ENCODE results near the gene MOB3A.
"Not testable (repeated sequence)": the region's sequence is repeated elsewhere in the genome, so short reads cannot be mapped to it uniquely, and the experiment has no call there.

The MOB3A gene

DNA sequence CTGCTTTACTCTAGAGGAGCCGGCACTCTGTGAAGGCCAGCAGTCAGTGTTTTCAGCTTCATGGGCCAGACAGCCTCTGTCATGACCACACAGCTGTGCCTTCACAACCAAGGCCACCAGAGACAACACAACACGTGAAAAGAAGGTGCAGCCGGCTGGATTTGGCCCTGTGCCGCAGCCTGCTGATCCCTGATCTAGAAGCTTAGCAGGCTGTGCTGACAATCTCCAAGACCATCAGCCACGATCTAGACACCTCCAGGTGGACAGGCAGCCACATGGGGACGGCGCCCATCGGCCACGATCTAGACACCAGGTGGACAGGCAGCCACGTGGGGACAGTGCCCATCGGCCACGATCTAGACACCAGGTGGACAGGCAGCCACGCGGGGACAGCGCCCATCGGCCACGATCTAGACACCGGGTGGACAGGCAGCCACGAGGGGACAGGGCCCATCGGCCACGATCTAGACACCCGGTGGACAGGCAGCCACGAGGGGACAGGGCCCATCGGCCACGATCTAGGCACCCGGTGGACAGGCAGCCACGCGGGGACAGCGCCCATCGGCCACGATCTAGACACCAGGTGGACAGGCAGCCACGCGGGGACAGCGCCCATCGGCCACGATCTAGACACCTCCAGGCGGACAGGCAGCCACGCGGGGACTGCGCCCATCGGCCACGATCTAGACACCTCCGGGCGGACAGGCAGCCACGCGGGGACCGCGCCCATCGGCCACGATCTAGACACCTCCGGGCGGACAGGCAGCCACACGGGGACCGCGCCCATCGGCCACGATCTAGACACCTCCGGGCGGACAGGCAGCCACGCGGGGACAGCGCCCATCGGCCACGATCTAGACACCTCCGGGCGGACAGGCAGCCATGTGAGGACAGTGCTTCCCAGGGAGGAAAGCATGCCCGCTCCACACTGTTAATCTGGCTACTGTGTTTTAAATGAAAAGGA, 35.2 kb upstream of the MOB3A start:
- not testable (repeated sequence) for H4K91ac ChIP-seq (ENCODE audit: low read length); DNase-seq; H2AK5ac ChIP-seq (ENCODE audit: low read length, severe bottlenecking); H3K4me2 ChIP-seq (ENCODE audit: low read length, poor library complexity, severe bottlenecking); H3K4ac ChIP-seq (ENCODE audit: low read depth in 1 of 2, low read length in 2 of 2); H3K9ac ChIP-seq (ENCODE audit: low read length); H2BK120ac ChIP-seq (ENCODE audit: low read depth, low read length); H2BK5ac ChIP-seq (ENCODE audit: low read depth, low read length, poor library complexity, severe bottlenecking); H4K8ac ChIP-seq (ENCODE audit: low read length); H3K4me3 ChIP-seq (ENCODE audit: insufficient read depth in 1 of 2, low read depth in 1 of 2, low read length in 2 of 2); H2BK12ac ChIP-seq (ENCODE audit: low read length in 2 of 2); H3K27me3 ChIP-seq (ENCODE audit: control insufficient read depth in 1 of 2, insufficient read depth in 1 of 2, low read length in 2 of 2); H3K14ac ChIP-seq (ENCODE audit: low read length in 2 of 2); H3K27ac ChIP-seq (ENCODE audit: low read length, poor library complexity, severe bottlenecking); H3K9me3 ChIP-seq (ENCODE audit: control insufficient read depth, low read length); H3K23ac ChIP-seq (ENCODE audit: low read length in 2 of 2); H3K18ac ChIP-seq (ENCODE audit: low read depth in 1 of 2, low read length in 2 of 2); H2BK15ac ChIP-seq (ENCODE audit: low read depth, poor library complexity, severe bottlenecking); H2AFZ ChIP-seq (ENCODE audit: low read depth, low read length)
- peaks cover 39% of the 10 kb centered on the region for H3K79me1 ChIP-seq (replicated peaks; ENCODE audit: low read length, poor library complexity, severe bottlenecking)
- WGBS, result 92% methylated on average over 65 of the region's 67 CpGs
- peaks cover 29% of the 10 kb centered on the region for H3K4me1 ChIP-seq (ENCODE audit: control insufficient read depth, insufficient read depth, low read depth, low read length)
- peaks cover 56 to 86% of the 10 kb centered on the region in 2 experiments for H3K36me3 ChIP-seq (ENCODE audit: control insufficient read depth in 1 of 2, insufficient read depth in 2 of 2, low read depth in 1 of 2, low read length in 2 of 2)

DNA sequence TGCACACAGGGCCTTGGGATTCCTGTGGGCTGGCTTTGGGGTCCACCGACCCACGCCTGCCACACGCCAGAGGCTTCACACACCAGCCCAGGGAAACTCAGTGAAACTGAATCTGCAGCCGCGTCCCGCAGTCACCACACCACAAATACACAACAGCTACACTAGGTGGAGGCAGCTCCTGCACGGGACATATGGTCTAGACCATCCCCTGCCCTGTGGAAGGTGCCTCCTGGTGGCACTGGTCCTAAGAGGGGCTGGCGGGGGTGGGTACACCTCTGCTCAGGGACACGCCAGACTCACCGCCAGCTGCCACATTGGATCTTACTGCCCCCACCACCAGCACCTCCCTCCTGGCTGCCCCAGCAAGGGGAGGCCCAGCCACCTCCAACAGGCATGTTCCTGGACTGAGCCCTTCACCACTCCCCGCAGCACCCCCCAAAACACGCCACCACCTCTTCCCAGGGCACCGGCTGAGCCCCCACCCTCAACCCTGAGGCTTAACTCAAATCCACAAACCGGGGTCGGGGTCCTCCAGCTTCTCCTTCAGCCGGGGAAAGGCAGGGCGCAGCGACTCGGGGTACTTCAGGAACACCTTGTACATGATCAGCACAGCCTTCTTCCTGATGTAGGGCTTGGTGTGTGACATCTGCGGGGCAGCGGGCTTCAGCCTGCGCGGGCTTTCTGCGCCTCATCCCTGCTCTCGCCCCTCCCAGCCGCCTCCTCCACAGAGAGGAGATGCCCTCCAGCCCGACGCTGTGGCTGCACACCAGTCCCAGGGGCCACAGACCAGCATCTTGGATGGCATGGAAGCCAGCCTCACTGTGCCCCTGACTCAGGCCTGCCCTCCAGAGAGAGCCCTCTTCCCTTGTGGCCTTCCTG, 34.0 kb upstream of the MOB3A start:
- Histone ChIP-seq H2BK12ac (ENCODE audit: low read length in 2 of 2) (no peak overlapping the region), H3K14ac (ENCODE audit: low read length in 2 of 2) (no peak overlapping the region), H3K23ac (ENCODE audit: low read length in 2 of 2) (no peak overlapping the region), H3K4me1 (ENCODE audit: control insufficient read depth, insufficient read depth, low read depth, low read length) (peaks cover 25% of the 10 kb centered on the region), H3K9me3 (ENCODE audit: control insufficient read depth, low read length) (no peaks in the 10 kb centered on the region), H2AK5ac (ENCODE audit: low read length, severe bottlenecking) (no peak overlapping the region), H4K8ac (ENCODE audit: low read length) (no peak overlapping the region), H3K4me2 (ENCODE audit: low read length, poor library complexity, severe bottlenecking) (no peak overlapping the region), H4K91ac (ENCODE audit: low read length) (no peak overlapping the region), H3K79me1 (replicated peaks; ENCODE audit: low read length, poor library complexity, severe bottlenecking) (peaks cover 34% of the 10 kb centered on the region), H2BK120ac (ENCODE audit: low read depth, low read length) (no peak overlapping the region), H2BK15ac (ENCODE audit: low read depth, poor library complexity, severe bottlenecking) (no peak overlapping the region), H3K36me3 (ENCODE audit: control insufficient read depth in 1 of 2, insufficient read depth in 2 of 2, low read depth in 1 of 2, low read length in 2 of 2) (peaks cover 61 to 80% of the 10 kb centered on the region in 2 experiments), H3K4me3 (ENCODE audit: insufficient read depth in 1 of 2, low read depth in 1 of 2, low read length in 2 of 2) (no peak overlapping the region), H3K27me3 (ENCODE audit: control insufficient read depth in 1 of 2, insufficient read depth in 1 of 2, low read length in 2 of 2) (no peaks in the 10 kb centered on the region), H2BK5ac (ENCODE audit: low read depth, low read length, poor library complexity, severe bottlenecking) (no peak overlapping the region), H3K4ac (ENCODE audit: low read depth in 1 of 2, low read length in 2 of 2) (no peak overlapping the region), H3K27ac (ENCODE audit: low read length, poor library complexity, severe bottlenecking) (no peak overlapping the region), H3K9ac (ENCODE audit: low read length) (no peak overlapping the region), H3K18ac (ENCODE audit: low read depth in 1 of 2, low read length in 2 of 2) (no peak overlapping the region), H2AFZ (ENCODE audit: low read depth, low read length) (no peak overlapping the region)
- DNase-seq, result no peak
- 96% methylated on average over 28 of the region's 28 CpGs for WGBS

DNA sequence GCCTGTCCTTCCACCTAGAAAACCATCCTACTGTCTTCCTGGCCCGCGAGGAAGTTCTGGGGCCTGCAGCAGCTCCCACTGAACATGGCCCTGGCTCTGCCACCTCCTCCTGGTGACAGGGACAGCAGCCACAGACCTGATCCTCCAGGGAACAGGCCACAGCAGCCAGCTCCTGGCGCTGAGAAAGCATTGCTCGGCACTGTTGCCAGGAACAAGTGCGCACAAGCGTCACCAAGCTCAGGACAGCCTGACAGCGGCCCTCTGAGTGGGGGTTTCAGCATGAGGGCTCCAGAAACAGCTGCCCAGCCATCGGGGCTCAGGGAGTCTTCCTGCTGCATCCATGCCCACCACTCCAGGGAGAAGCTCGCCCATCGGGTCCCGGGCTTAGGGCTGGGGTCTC, 33.4 kb upstream of the MOB3A start:
- H3K4me3 ChIP-seq (ENCODE audit: insufficient read depth in 1 of 2, low read depth in 1 of 2, low read length in 2 of 2), result no peak overlapping the region

DNA sequence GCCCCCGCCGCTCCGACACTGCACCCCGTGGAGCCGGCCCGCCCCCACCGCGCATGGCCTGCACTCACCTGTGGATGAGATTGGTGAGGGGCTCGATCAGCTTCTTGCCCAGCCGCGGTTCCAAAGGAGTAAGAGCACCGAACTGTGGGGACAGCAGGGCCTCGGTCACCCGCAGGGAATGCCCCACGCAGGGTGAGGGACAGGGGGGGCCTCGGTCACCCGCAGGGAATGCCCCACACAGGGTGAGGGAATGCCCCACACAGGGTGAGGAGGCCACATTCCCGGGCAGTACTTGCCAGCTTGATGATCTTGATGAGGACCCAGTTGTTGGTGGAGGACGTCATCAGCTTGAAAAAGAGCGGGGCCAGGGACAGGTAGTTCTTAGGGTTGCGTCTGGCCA, 32.9 kb upstream of the MOB3A start:
- 98% methylated on average over 21 of the region's 21 CpGs for WGBS

More for the DNA sequence above, 33.4 kb upstream of the MOB3A start:
- no peak overlapping the region for H3K14ac ChIP-seq (ENCODE audit: low read length in 2 of 2)
- no peak overlapping the region for H3K23ac ChIP-seq (ENCODE audit: low read length in 2 of 2)
- no peak overlapping the region for H2BK120ac ChIP-seq (ENCODE audit: low read depth, low read length)
- no peak overlapping the region for H2BK5ac ChIP-seq (ENCODE audit: low read depth, low read length, poor library complexity, severe bottlenecking)
- no peak overlapping the region for H3K18ac ChIP-seq (ENCODE audit: low read depth in 1 of 2, low read length in 2 of 2)
- H3K79me1 ChIP-seq (replicated peaks; ENCODE audit: low read length, poor library complexity, severe bottlenecking), result peaks cover 35% of the 10 kb centered on the region
- H3K27me3 ChIP-seq (ENCODE audit: control insufficient read depth in 1 of 2, insufficient read depth in 1 of 2, low read length in 2 of 2), result no peaks in the 10 kb centered on the region
- peaks cover 67 to 82% of the 10 kb centered on the region in 2 experiments for H3K36me3 ChIP-seq (ENCODE audit: control insufficient read depth in 1 of 2, insufficient read depth in 2 of 2, low read depth in 1 of 2, low read length in 2 of 2)
- no peak overlapping the region for H4K8ac ChIP-seq (ENCODE audit: low read length)
- WGBS, result 97% methylated on average over 11 of the region's 11 CpGs
- no peak overlapping the region for H2BK12ac ChIP-seq (ENCODE audit: low read length in 2 of 2)
- no peak overlapping the region for H3K4ac ChIP-seq (ENCODE audit: low read depth in 1 of 2, low read length in 2 of 2)
- no peak for DNase-seq
- peaks cover 25% of the 10 kb centered on the region for H3K4me1 ChIP-seq (ENCODE audit: control insufficient read depth, insufficient read depth, low read depth, low read length)
- H2BK15ac ChIP-seq (ENCODE audit: low read depth, poor library complexity, severe bottlenecking), result no peak overlapping the region
- H2AK5ac ChIP-seq (ENCODE audit: low read length, severe bottlenecking), result no peak overlapping the region
- H3K9ac ChIP-seq (ENCODE audit: low read length), result no peak overlapping the region
- no peak overlapping the region for H4K91ac ChIP-seq (ENCODE audit: low read length)
- H3K4me2 ChIP-seq (ENCODE audit: low read length, poor library complexity, severe bottlenecking), result no peak overlapping the region
- H3K9me3 ChIP-seq (ENCODE audit: control insufficient read depth, low read length), result no peaks in the 10 kb centered on the region
- no peak overlapping the region for H3K27ac ChIP-seq (ENCODE audit: low read length, poor library complexity, severe bottlenecking)
- H2AFZ ChIP-seq (ENCODE audit: low read depth, low read length), result no peak overlapping the region

More for the DNA sequence above, 32.9 kb upstream of the MOB3A start:
- H3K23ac ChIP-seq (ENCODE audit: low read length in 2 of 2), result no peak overlapping the region
- H2BK120ac ChIP-seq (ENCODE audit: low read depth, low read length), result no peak overlapping the region
- H3K27ac ChIP-seq (ENCODE audit: low read length, poor library complexity, severe bottlenecking), result no peak overlapping the region
- no peak overlapping the region for H3K4me2 ChIP-seq (ENCODE audit: low read length, poor library complexity, severe bottlenecking)
- no peak overlapping the region for H2BK5ac ChIP-seq (ENCODE audit: low read depth, low read length, poor library complexity, severe bottlenecking)
- no peak overlapping the region for H2AFZ ChIP-seq (ENCODE audit: low read depth, low read length)
- H3K4ac ChIP-seq (ENCODE audit: low read depth in 1 of 2, low read length in 2 of 2), result no peak overlapping the region
- no peak overlapping the region for H3K18ac ChIP-seq (ENCODE audit: low read depth in 1 of 2, low read length in 2 of 2)
- H2AK5ac ChIP-seq (ENCODE audit: low read length, severe bottlenecking), result no peak overlapping the region
- H3K4me3 ChIP-seq (ENCODE audit: insufficient read depth in 1 of 2, low read depth in 1 of 2, low read length in 2 of 2), result no peak overlapping the region
- H3K4me1 ChIP-seq (ENCODE audit: control insufficient read depth, insufficient read depth, low read depth, low read length), result peaks cover 25% of the 10 kb centered on the region
- H4K91ac ChIP-seq (ENCODE audit: low read length), result no peak overlapping the region
- no peak overlapping the region for H2BK15ac ChIP-seq (ENCODE audit: low read depth, poor library complexity, severe bottlenecking)
- H3K9ac ChIP-seq (ENCODE audit: low read length), result no peak overlapping the region
- H3K36me3 ChIP-seq (ENCODE audit: control insufficient read depth in 1 of 2, insufficient read depth in 2 of 2, low read depth in 1 of 2, low read length in 2 of 2), result peaks cover 72 to 84% of the 10 kb centered on the region in 2 experiments
- H3K27me3 ChIP-seq (ENCODE audit: control insufficient read depth in 1 of 2, insufficient read depth in 1 of 2, low read length in 2 of 2), result no peaks in the 10 kb centered on the region
- DNase-seq, result no peak
- no peak overlapping the region for H3K14ac ChIP-seq (ENCODE audit: low read length in 2 of 2)
- no peaks in the 10 kb centered on the region for H3K9me3 ChIP-seq (ENCODE audit: control insufficient read depth, low read length)
- peaks cover 39% of the 10 kb centered on the region for H3K79me1 ChIP-seq (replicated peaks; ENCODE audit: low read length, poor library complexity, severe bottlenecking)
- no peak overlapping the region for H4K8ac ChIP-seq (ENCODE audit: low read length)
- H2BK12ac ChIP-seq (ENCODE audit: low read length in 2 of 2), result no peak overlapping the region

All from mesenchymal stem cell (in vitro differentiated cells and primary cell).